Cardiac muscle cell (in vitro differentiated cells and primary cell): Measurements from ENCODE around the gene WASL. TPM values are rescaled to one million over a fixed set of nuclear protein-coding genes. Genes with fewer than 3 reads are reported as not detected.
"Not testable (repeated sequence)": the region's sequence is repeated elsewhere in the genome, so short reads cannot be mapped to it uniquely, and the experiment has no call there.

Experiments
- DNase-seq, 2 donors: peaks; one replicate each; pipeline versions ENCODE4 v3.0.0 to v3.0.0-alpha.2; 2010 to 2017; ENCODE audit warnings: low read depth in 1 of 2, low spot score in 1 of 2
- H3K27ac ChIP-seq: fragments of 200-600 bp; sonication (generic); 2 replicates; pipeline ENCODE4 v1.5.1; 2016
- H3K27me3 ChIP-seq: fragments of 200-600 bp; sonication (generic); 2 replicates; pipeline ENCODE4 v1.6.0; 2016; ENCODE audit warnings: control low read depth
- H3K36me3 ChIP-seq: fragments of 200-600 bp; sonication (generic); 2 replicates; pipeline ENCODE4 v1.5.1; 2016; ENCODE audit warnings: control low read depth
- H3K4me1 ChIP-seq: fragments of 200-600 bp; sonication (generic); 2 replicates; pipeline ENCODE4 v1.8.1; 2017; ENCODE audit warnings: low read depth, mild to moderate bottlenecking, mixed run types
- H3K4me3 ChIP-seq: fragments of 200-600 bp; sonication (generic); 2 replicates; pipeline ENCODE4 v1.5.1; 2016; ENCODE audit warnings: mild to moderate bottlenecking
- H3K9me3 ChIP-seq: fragments of 200-600 bp; sonication (generic); 2 replicates; pipeline ENCODE4 v1.5.1; 2017; ENCODE audit warnings: low read depth, mild to moderate bottlenecking, control low read depth
- polyA plus RNA-seq: library from polyadenylated mRNA; unstranded; fragments of >200 nt; fragmentation: Nextera tagmentation; extraction: Ambion mirVana; gene quantifications from 2 replicates; pipeline ENCODE4 v1.2.1, GENCODE V29; 2016
- total RNA-seq: library from RNA; depleted of rRNA; stranded (reverse); fragments of >200 nt; gene quantifications from 2 replicates; pipeline ENCODE4 v1.2.3, GENCODE V29; 2016
- TF ChIP-seq, protein P1 (sequence below): IDR thresholded peaks from 2 replicates; pipeline ENCODE4 v1.5.1; 2012; ENCODE audit warnings: low read depth, mild to moderate bottlenecking, low read length

Gene WASL
- total and polyA plus RNA-seq, 2 experiments from 2014 or later = 25.7 to 36.8 TPM

DNA sequence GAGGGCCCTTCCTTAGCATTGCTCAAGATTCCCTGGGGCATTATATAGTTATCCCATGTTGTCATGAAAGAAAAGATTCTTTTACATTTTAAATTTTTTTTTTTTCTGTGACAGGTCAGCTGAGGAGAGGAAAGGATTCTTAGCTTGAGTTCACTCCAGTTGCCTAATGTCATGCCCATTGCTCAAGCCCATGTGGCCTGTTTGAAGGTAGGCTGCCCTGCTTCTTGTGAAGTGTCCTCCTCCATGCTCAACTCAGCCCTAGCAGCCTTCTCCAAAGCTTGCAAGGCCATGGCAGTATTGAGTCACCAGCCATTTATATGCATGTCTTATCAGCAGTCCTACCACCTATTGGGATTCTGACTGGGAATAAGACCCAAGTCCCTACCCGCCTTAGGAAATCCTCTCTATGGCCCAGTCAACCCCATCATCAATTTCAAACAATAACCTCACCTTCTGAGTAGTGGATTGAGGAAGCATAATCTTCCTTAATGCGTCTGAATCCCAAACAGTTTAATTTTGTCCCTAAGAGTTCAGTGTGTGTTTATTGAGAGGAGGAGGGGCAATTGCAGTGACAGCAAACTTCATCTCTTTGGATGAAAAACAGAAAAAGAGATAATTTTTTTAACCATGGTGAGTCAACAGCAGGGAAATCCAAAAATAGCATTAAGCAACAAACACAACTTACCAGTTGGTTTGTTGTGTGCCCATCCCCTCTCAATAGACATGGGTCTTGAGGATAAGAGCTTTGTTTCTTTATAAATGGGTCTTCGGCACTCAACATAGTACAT, 38.6 kb upstream of the WASL start:
- Histone ChIP-seq H3K9me3 (no peaks in the 10 kb centered on the region), H3K36me3 (no peaks in the 10 kb centered on the region), H3K27ac (no peak overlapping the region), H3K4me1 (no peaks in the 10 kb centered on the region), H3K4me3 (no peak overlapping the region), H3K27me3 (no peaks in the 10 kb centered on the region)
- TF ChIP-seq, protein P1, sequence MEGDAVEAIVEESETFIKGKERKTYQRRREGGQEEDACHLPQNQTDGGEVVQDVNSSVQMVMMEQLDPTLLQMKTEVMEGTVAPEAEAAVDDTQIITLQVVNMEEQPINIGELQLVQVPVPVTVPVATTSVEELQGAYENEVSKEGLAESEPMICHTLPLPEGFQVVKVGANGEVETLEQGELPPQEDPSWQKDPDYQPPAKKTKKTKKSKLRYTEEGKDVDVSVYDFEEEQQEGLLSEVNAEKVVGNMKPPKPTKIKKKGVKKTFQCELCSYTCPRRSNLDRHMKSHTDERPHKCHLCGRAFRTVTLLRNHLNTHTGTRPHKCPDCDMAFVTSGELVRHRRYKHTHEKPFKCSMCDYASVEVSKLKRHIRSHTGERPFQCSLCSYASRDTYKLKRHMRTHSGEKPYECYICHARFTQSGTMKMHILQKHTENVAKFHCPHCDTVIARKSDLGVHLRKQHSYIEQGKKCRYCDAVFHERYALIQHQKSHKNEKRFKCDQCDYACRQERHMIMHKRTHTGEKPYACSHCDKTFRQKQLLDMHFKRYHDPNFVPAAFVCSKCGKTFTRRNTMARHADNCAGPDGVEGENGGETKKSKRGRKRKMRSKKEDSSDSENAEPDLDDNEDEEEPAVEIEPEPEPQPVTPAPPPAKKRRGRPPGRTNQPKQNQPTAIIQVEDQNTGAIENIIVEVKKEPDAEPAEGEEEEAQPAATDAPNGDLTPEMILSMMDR = no peak
- peak in 1 of 2 donors; percentile 37 for DNase-seq

DNA sequence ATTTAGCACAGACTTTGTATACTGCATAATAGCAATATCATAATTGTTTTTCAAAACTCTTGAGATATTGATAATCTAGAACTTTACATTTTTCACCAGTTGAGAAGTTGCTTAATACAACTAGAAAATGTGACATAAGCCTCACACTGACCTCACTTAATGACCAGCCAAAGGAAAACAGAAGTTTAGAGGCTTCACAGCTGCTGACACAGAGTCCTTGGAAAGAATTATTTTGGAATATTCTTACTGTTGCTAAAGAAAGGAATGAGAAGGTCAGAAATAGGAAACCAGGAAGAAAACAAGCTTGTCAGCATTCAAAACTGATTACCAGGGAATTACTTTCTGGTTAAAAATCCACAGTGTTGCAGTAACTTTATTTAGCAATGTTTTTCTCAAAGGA, 35.5 kb upstream of the WASL start:
- H3K36me3 ChIP-seq = no peaks in the 10 kb centered on the region
- H3K27me3 ChIP-seq = no peaks in the 10 kb centered on the region
- peak in 1 of 2 donors; percentile 74 for DNase-seq
- TF ChIP-seq, protein P1 = no peak
- no peak overlapping the region for H3K27ac ChIP-seq
- no peaks in the 10 kb centered on the region for H3K4me1 ChIP-seq
- H3K9me3 ChIP-seq = no peaks in the 10 kb centered on the region
- no peak overlapping the region for H3K4me3 ChIP-seq

DNA sequence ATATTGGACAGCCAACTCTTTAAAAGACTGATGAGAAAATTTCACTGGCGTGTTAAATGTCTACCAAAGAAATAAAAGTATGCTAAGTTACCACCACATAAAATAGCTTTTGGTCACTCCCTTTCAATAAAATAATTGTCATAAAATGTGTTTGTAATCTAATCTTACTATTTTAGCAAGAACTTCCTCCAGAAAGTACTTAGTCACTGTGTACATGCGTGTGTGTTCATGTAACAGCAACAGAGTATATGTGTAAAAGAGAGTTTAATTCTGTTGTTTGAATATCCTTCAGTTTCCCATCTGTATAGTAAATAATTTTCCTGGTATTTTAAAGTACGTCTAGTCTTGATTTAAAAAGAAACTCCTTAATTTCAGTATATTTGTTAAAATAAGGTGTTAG, 35.0 kb upstream of the WASL start:
- DNase-seq = no peak
- H3K27ac ChIP-seq = no peak overlapping the region
- no peaks in the 10 kb centered on the region for H3K9me3 ChIP-seq
- no peak overlapping the region for H3K4me3 ChIP-seq
- H3K27me3 ChIP-seq = no peaks in the 10 kb centered on the region
- TF ChIP-seq, protein P1 = no peak
- H3K36me3 ChIP-seq = no peaks in the 10 kb centered on the region
- H3K4me1 ChIP-seq = no peaks in the 10 kb centered on the region

DNA sequence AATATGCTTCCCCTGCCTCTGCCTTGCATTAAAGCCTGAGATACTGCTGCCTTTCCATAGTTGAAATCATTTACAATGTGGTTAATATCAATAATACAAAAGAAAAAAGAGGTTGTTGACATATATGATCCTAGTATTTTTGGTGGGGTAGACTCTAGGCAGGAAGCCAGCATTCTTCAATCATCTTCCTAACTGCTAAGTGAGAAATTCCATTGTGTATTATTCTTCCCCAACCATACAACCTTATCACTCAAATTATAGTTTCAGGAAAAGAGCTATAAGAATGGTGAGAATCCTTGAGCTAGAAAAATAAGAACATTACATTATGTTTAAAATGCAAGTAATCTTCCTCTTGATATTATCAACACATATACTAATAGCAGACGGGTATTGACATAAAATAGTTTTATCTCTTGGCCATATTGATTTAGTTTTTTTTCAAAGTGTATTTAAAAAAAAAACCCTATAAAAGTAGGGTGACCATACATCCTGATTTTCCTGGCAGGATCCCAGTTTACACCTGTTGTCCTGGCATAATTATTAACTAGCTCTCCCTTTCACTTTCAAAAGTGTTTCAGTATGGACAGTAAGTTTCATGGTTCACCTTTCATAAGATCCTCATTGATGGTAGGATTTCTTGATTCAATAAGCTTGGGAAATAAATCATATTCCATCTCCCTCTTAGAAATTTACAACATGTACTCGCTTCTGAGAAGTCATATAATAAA, 33.4 kb upstream of the WASL start:
- Histone ChIP-seq H3K4me3 (no peak overlapping the region), H3K36me3 (no peaks in the 10 kb centered on the region), H3K9me3 (no peaks in the 10 kb centered on the region), H3K4me1 (no peaks in the 10 kb centered on the region), H3K27me3 (no peaks in the 10 kb centered on the region), H3K27ac (no peak overlapping the region)
- peak in 1 of 2 donors; percentile 47 for DNase-seq
- TF ChIP-seq, protein P1 = no peak

DNA sequence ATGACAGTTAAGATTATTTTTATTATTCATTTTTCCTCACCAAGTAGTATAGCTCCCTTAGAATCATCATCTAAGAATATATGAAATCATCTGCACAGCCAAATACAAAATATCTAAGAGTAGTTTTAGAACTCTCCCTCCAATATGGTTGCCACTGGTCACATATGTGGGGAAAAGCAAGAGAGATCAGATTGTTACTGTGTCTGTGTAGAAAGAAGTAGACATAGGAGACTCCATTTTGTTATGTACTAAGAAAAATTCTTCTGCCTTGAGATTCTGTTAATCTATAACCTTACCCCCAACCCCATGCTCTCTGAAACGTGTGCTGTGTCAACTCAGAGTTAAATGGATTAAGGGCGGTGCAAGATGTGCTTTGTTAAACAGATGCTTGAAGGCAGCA, 31.7 kb upstream of the WASL start:
- not testable (repeated sequence) for H3K9me3 ChIP-seq, H3K36me3 ChIP-seq, H3K27me3 ChIP-seq, DNase-seq, H3K4me3 ChIP-seq, H3K4me1 ChIP-seq, H3K27ac ChIP-seq

DNA sequence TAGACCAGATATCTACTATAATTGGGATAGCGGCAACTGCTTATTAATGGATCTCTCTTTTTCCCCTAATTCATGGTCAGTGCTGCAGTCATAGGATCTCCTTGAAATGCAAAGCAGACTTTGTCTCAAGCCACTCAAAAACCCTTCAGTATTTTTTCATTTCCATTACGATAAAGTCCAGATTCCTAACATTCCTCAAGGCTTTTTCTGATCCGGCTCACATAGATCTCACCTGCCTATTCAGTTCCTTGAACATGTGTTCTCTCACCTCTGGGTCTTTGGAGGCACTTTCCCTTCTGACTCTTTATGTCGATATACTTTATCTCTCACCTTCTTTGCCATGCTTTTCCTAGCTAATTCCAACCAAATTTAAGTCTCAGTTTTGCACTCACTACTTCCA, 25.7 kb upstream of the WASL start:
- Histone ChIP-seq H3K27ac (no peak overlapping the region), H3K36me3 (no peaks in the 10 kb centered on the region), H3K4me3 (no peak overlapping the region), H3K9me3 (no peaks in the 10 kb centered on the region), H3K27me3 (no peaks in the 10 kb centered on the region), H3K4me1 (no peaks in the 10 kb centered on the region)
- no peak for DNase-seq
- TF ChIP-seq, protein P1 = no peak
